ENCODE measurements around the gene RGS6. TPM values are rescaled to one million over a fixed set of nuclear protein-coding genes. Genes with fewer than 3 reads are reported as not detected.

RGS6 gene
- total RNA-seq, 4 donors from 2014 or later = 0.83 to 2.4 (median 1.5) TPM

GRCh38 chr14:72540836-72541235, 608.6 kb downstream of the RGS6 start:
- H3K27ac ChIP-seq (replicated peaks in 1 of 4) = no peak overlapping the region
- peaks cover 0 to 12% (median 0%) of the 10 kb centered on the region in 4 donors for H3K27me3 ChIP-seq
- H3K4me3 ChIP-seq = no peak overlapping the region
- intact Hi-C loops (cut with DNase I) = no loop called here
- no peaks in the 10 kb centered on the region for H3K9me3 ChIP-seq
- no peaks in the 10 kb centered on the region for H3K36me3 ChIP-seq
- H3K4me1 ChIP-seq = peaks cover 0 to 17% (median 10%) of the 10 kb centered on the region in 4 donors
- 92% methylated on average over 6 of the region's 6 CpGs for WGBS
- no peak for TF ChIP-seq EP300 (IDR thresholded peaks at IDR 0.05)
- no peak for DNase-seq (ENCODE audit: extremely low spot score)

DNA sequence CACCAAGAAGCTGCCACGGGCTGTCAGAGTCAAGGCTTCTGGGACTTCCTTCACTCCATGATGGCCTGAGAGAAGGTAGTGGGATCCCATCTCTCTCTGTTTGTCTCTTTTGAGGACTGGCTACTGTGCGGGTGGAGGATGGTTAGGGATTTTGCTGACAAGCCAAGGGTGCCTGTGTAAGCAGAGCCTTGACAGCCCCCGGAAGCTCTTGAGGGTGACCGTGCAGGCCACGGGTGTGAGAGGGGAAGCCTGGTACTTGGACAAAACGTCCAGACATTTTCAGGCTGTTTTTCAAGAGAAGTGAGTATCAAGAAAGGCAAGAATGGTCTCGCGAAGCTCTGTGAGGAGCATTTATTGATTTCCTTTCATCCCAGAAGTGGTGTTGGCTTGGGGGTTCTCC, 609.3 kb downstream of the RGS6 start:
- no peak for DNase-seq (ENCODE audit: extremely low spot score)
- H3K27me3 ChIP-seq = peaks cover 0 to 17% (median 0%) of the 10 kb centered on the region in 4 donors
- peaks cover 0 to 17% (median 11%) of the 10 kb centered on the region in 4 donors for H3K4me1 ChIP-seq
- H3K27ac ChIP-seq (replicated peaks in 1 of 4) = no peak overlapping the region
- 90% methylated on average over 7 of the region's 8 CpGs for WGBS
- TF ChIP-seq POLR2A (IDR thresholded peaks at IDR 0.05; ENCODE audit: low read depth) (no peak), POLR2AphosphoS5 (IDR thresholded peaks at IDR 0.05) (no peak)
- no peak overlapping the region for H3K4me3 ChIP-seq
- H3K36me3 ChIP-seq = no peaks in the 10 kb centered on the region
- no peaks in the 10 kb centered on the region for H3K9me3 ChIP-seq
- intact Hi-C loops (cut with DNase I) = no loop called here

DNA sequence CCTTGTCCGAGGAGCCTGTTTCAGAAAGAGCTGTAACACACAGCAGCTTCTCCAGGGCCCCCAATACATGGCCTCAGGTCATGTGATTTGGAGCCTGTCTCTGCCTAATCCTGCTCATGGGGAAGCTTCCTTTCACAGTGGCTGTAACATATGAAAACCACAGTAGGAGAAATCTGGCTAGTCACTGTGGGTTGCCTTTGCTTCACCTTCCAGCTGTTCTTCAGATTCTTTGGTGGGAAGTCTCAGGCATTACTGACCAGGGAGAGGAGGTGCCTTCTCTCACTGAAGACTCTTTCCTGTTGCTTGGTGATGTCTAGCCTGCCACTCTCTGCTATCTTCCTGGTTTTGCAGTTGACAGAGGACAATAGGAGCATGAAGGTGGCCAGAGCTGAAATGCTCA, 611.1 kb downstream of the RGS6 start:
- WGBS = 75% methylated on average over 1 of the region's 1 CpG
- no peak for DNase-seq (ENCODE audit: extremely low spot score)
- H3K36me3 ChIP-seq = no peaks in the 10 kb centered on the region
- H3K27ac ChIP-seq (replicated peaks in 1 of 4) = no peak overlapping the region
- TF ChIP-seq EP300 (IDR thresholded peaks at IDR 0.05) = no peak
- no peak for TF ChIP-seq POLR2AphosphoS5 (IDR thresholded peaks at IDR 0.05)
- TF ChIP-seq POLR2A (IDR thresholded peaks at IDR 0.05; ENCODE audit: low read depth) = no peak
- TF ChIP-seq CTCF (IDR thresholded peaks at IDR 0.05) = no peak
- no peak overlapping the region for H3K4me3 ChIP-seq
- peaks cover 0 to 23% (median 0%) of the 10 kb centered on the region in 4 donors for H3K27me3 ChIP-seq
- H3K4me1 ChIP-seq = peaks cover 0 to 17% (median 12%) of the 10 kb centered on the region in 4 donors
- H3K9me3 ChIP-seq = no peaks in the 10 kb centered on the region
- intact Hi-C loops (cut with DNase I) = no loop called here

GRCh38 chr14:72544615-72545387, 612.6 kb downstream of the RGS6 start:
- TF ChIP-seq CTCF (IDR thresholded peaks at IDR 0.05) = no peak
- no peak for TF ChIP-seq POLR2A (IDR thresholded peaks at IDR 0.05; ENCODE audit: low read depth)
- DNase-seq (ENCODE audit: extremely low spot score) = no peak
- WGBS = 57% methylated on average over 2 of the region's 8 CpGs
- H3K9me3 ChIP-seq = no peaks in the 10 kb centered on the region
- H3K27me3 ChIP-seq = peaks cover 0 to 26% (median 0%) of the 10 kb centered on the region in 4 donors
- H3K36me3 ChIP-seq = no peaks in the 10 kb centered on the region
- H3K4me3 ChIP-seq = no peak overlapping the region
- H3K4me1 ChIP-seq = peaks cover 0 to 17% (median 12%) of the 10 kb centered on the region in 4 donors
- intact Hi-C loops (cut with DNase I) = no loop called here
- H3K27ac ChIP-seq (replicated peaks in 1 of 4) = no peak overlapping the region

- TF ChIP-seq CTCF (IDR thresholded peaks at IDR 0.05) (no peak), POLR2A (IDR thresholded peaks at IDR 0.05; ENCODE audit: low read depth) (no peak), EP300 (IDR thresholded peaks at IDR 0.05) (no peak), POLR2AphosphoS5 (IDR thresholded peaks at IDR 0.05) (no peak)
- H3K4me3 ChIP-seq = no peak overlapping the region
- peaks cover 0 to 27% (median 0%) of the 10 kb centered on the region in 4 donors for H3K27me3 ChIP-seq
- intact Hi-C loops (cut with DNase I) = no loop called here
- H3K4me1 ChIP-seq = peaks cover 0 to 17% (median 12%) of the 10 kb centered on the region in 4 donors
- WGBS = 85% methylated on average over 13 of the region's 13 CpGs
- no peaks in the 10 kb centered on the region for H3K36me3 ChIP-seq
- H3K9me3 ChIP-seq = no peaks in the 10 kb centered on the region
- DNase-seq (ENCODE audit: extremely low spot score) = no peak
- H3K27ac ChIP-seq (replicated peaks in 1 of 4) = no peak overlapping the region
Measured at GRCh38 chr14:72545411-72546311, 613.4 kb downstream of the RGS6 start.
